Left lung (tissue), 10 donors: ENCODE data around the gene ADAMTS12. TPM values are rescaled to one million over a fixed set of nuclear protein-coding genes. Genes with fewer than 3 reads are reported as not detected.

ENCODE experiments used
- ATAC-seq: fragments of 200-7000 bp; cut with Tn5 transposase; one replicate; pipeline ENCODE4 v1.9.1; 2020; ENCODE audit warnings: moderate library complexity
- DNase-seq, 4 donors: peaks; one replicate each; pipeline ENCODE4 v3.0.0-alpha.2; 2013 to 2020
- H3K27ac ChIP-seq, 2 donors: fragments of 200-600 bp; sonication (generic) in 1 of 2; one replicate each; pipeline versions ENCODE4 v1.5.0 to v1.8.0; 2020 to 2021
- H3K27me3 ChIP-seq, 2 donors: fragments of 200-600 bp; sonication (generic) in 1 of 2; one replicate each; pipeline versions ENCODE4 v1.5.0 to v1.8.0; 2020 to 2021
- H3K36me3 ChIP-seq, 2 donors: fragments of 200-600 bp; sonication (generic) in 1 of 2; one replicate each; pipeline versions ENCODE4 v1.5.0 to v1.8.0; 2020 to 2021
- H3K4me1 ChIP-seq, 2 donors: fragments of 200-600 bp; one replicate each; pipeline ENCODE4 v1.8.0; 2021
- H3K4me3 ChIP-seq, 2 donors: fragments of 200-600 bp; sonication (generic) in 1 of 2; one replicate each; pipeline versions ENCODE4 v1.5.0 to v1.8.0; 2020 to 2021; ENCODE audit warnings: mild to moderate bottlenecking in 1 of 2
- H3K9me3 ChIP-seq, 2 donors: fragments of 200-600 bp; sonication (generic) in 1 of 2; one replicate each; pipeline versions ENCODE4 v1.5.0 to v1.8.0; 2020 to 2021
- CTCF ChIP-seq, 2 donors: fragments of 200-600 bp; sonication (generic) in 1 of 2; IDR thresholded peaks; one replicate each; pipeline versions ENCODE4 v1.5.0 to v1.8.0; 2021; ENCODE audit warnings: antibody characterized with exemption in 2 of 2
- intact Hi-C, 2 donors: fragments of 100-400 bp; cut with DNase I; formaldehyde crosslinking; loops; one replicate each; pipeline versions ENCODE4 v1.11.2 to v1.14.2; 2022
- polyA plus RNA-seq, 6 donors: library from polyadenylated mRNA; unstranded; fragments of 120-200 nt; gene quantifications; one replicate each; pipeline ENCODE4 v1.2.1, GENCODE V29; 2013; ENCODE audit not compliant: insufficient read length in 6 of 6
- total RNA-seq, 2 donors: library from RNA; stranded (reverse); fragmentation: NEBNext Ultra II Directional; extraction: Animal tissue kit (Norgen Biotek cat#: 25700); gene quantifications; one replicate each; pipeline ENCODE4 v1.2.1, GENCODE V29; 2021
- donor health status: DM: no; HTN: yes; CAD: no.
- donor health status: DM: no; HTN: no; CAD: no.

Gene ADAMTS12
- total and polyA plus RNA-seq, 8 donors, result 11.6 to 59.1 (median 52.1) TPM

GRCh38 chr5:33604503-33604902 lies 287.3 kb downstream of the ADAMTS12 start:
- Histone ChIP-seq H3K4me3 (no peak overlapping the region), H3K4me1 (no peaks in the 10 kb centered on the region), H3K27ac (no peak overlapping the region), H3K9me3 (no peaks in the 10 kb centered on the region), H3K27me3 (no peaks in the 10 kb centered on the region), H3K36me3 (no peaks in the 10 kb centered on the region)
- no peak for ATAC-seq
- no peak for TF ChIP-seq CTCF (IDR thresholded peaks at IDR 0.05)
- no peak for DNase-seq
- intact Hi-C loops, result no loop called here

DNA sequence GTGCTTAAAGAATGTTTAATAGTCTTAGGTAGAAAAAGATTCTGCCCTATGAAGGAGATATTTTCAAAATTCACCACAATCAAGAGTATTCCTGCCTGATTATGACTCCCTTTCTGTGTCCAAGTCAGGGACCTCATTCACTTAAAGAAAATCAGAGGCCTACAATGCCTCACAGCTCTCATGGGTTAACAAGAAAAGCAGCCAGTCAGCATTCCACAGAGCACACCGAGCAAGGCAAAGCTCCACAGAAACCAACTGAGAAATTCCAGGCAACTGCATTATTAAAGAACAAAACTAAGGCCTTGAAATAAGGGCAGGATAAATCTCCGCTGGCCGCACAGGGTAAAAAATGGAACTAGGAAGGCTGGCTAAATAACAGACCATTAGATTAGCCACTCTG lies 289.9 kb downstream of the ADAMTS12 start:
- Histone ChIP-seq H3K9me3 (no peaks in the 10 kb centered on the region), H3K4me3 (no peak overlapping the region), H3K36me3 (no peaks in the 10 kb centered on the region), H3K27ac (no peak overlapping the region), H3K27me3 (no peaks in the 10 kb centered on the region), H3K4me1 (no peaks in the 10 kb centered on the region)
- ATAC-seq, result no peak
- peak in 1 of 4 donors; percentile 45 for DNase-seq
- intact Hi-C loops, result no loop called here
- TF ChIP-seq CTCF (IDR thresholded peaks at IDR 0.05), result no peak

DNA sequence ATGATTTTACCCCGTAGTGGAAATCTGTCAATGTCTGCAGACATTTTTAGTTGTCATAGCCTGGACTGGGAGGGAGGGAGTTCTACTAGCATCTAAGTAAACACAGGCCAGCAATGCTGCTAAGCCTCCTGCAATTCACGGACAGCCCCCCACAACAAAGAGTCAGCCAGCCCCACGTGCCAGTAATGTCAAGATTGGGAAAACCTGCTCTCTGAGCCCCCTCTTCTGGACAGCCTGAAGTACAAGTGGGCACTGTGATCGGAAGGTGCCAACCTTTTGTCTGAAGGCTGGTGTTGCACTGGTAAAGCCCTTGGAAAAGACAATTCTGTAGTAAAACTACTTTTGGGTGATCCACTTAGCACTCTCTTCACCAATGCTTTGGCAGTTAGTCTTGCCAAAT lies 296.5 kb downstream of the ADAMTS12 start:
- no peaks in the 10 kb centered on the region for H3K27me3 ChIP-seq
- H3K36me3 ChIP-seq, result no peaks in the 10 kb centered on the region
- H3K9me3 ChIP-seq, result no peaks in the 10 kb centered on the region
- H3K4me3 ChIP-seq, result no peak overlapping the region
- H3K4me1 ChIP-seq, result no peaks in the 10 kb centered on the region
- DNase-seq, result no peak
- TF ChIP-seq CTCF (IDR thresholded peaks at IDR 0.05), result no peak
- no peak for ATAC-seq
- intact Hi-C loops, result no loop called here
- no peak overlapping the region for H3K27ac ChIP-seq

DNA sequence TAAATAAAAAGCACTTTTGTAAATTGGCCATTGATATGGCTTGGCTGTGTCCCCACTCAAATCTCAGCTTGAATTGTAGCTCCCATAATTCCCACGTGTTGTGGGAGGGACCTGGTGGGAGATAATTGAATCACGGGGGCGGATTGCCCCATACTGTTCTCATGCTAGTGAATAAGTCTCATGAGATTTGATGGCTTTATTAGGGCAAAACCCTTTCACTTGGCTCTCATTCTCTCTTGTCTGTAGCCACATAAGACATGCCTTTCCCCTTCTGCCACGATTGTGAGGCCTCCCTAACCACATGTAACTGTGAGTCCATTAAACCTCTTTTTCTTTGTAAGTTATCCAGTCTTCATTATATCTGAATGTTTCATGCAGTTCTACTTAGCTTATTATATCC lies 297.8 kb downstream of the ADAMTS12 start:
- ATAC-seq (no peak), DNase-seq (no peak)
- Histone ChIP-seq H3K9me3 (no peaks in the 10 kb centered on the region), H3K4me1 (no peaks in the 10 kb centered on the region), H3K36me3 (no peaks in the 10 kb centered on the region), H3K27me3 (no peaks in the 10 kb centered on the region), H3K4me3 (no peak overlapping the region), H3K27ac (no peak overlapping the region)
- intact Hi-C loops, result no loop called here
- TF ChIP-seq CTCF (IDR thresholded peaks at IDR 0.05), result no peak

DNA sequence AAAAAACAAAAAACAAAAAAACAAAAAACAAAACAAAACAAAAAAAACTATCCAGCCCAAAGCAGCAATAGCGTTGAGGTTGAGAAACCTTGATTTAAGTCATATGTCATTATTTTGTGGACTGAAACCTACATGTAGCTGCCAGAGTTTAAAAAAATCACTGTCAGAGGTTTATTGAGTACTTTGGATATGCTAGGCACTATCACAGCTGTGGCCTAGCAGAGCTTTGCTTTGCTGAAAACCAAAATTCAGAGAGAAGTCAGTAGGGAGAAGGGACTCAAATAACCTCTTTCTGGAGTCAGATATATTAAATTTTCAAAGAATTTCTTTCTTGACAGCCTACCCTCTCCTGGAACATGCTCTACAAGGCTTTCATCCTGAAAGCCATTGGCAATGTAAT lies 299.5 kb downstream of the ADAMTS12 start:
- intact Hi-C loops, result no loop called here
- Histone ChIP-seq H3K27ac (no peak overlapping the region), H3K4me1 (no peaks in the 10 kb centered on the region), H3K27me3 (no peaks in the 10 kb centered on the region), H3K4me3 (no peak overlapping the region), H3K36me3 (no peaks in the 10 kb centered on the region), H3K9me3 (no peaks in the 10 kb centered on the region)
- DNase-seq (no peak), ATAC-seq (no peak)
- no peak for TF ChIP-seq CTCF (IDR thresholded peaks at IDR 0.05)
